Tibial nerve (tissue), 4 donors: ENCODE data around the gene SOD3.

Source experiments
- CTCF ChIP-seq, 5 experiments: fragments of 200-600 bp in 3 of 5; fragments of 450-650 bp in 2 of 5; sonication (generic) in 3 of 5; IDR thresholded peaks; one replicate each; pipeline ENCODE4 v1.5.1; 2016 to 2019; ENCODE audit warnings: antibody characterized with exemption in 5 of 5, mild to moderate bottlenecking in 3 of 5, moderate library complexity in 2 of 5
- EP300 ChIP-seq, 2 donors: sonication (generic); formaldehyde crosslinking; IDR thresholded peaks; one replicate each; pipeline ENCODE4 v1.6.1; 2017; ENCODE audit warnings: antibody characterized with exemption in 2 of 2, mild to moderate bottlenecking in 1 of 2
- POLR2A ChIP-seq, 2 donors: fragments of 450-650 bp; IDR thresholded peaks; one replicate each; pipeline ENCODE4 v1.6.1; 2017; ENCODE audit warnings: antibody characterized with exemption in 2 of 2, mild to moderate bottlenecking in 2 of 2, moderate library complexity in 2 of 2

- no peak for TF ChIP-seq CTCF (IDR thresholded peaks at IDR 0.05)
- no peak for TF ChIP-seq POLR2A (IDR thresholded peaks at IDR 0.05)
- no peak for TF ChIP-seq EP300 (IDR thresholded peaks at IDR 0.05)
Observed at GRCh38 chr4:24768604-24769003, 26.8 kb upstream of the SOD3 start.
